GM21515 (cell line): ENCODE measurements around the gene SLC13A5.

Source experiments
- ATAC-seq: cut with Tn5 transposase; IDR thresholded peaks from one replicate; pipeline ENCODE4 v1.9.1; 2021; ENCODE audit not compliant: unreplicated experiment

SLC13A5 gene

DNA sequence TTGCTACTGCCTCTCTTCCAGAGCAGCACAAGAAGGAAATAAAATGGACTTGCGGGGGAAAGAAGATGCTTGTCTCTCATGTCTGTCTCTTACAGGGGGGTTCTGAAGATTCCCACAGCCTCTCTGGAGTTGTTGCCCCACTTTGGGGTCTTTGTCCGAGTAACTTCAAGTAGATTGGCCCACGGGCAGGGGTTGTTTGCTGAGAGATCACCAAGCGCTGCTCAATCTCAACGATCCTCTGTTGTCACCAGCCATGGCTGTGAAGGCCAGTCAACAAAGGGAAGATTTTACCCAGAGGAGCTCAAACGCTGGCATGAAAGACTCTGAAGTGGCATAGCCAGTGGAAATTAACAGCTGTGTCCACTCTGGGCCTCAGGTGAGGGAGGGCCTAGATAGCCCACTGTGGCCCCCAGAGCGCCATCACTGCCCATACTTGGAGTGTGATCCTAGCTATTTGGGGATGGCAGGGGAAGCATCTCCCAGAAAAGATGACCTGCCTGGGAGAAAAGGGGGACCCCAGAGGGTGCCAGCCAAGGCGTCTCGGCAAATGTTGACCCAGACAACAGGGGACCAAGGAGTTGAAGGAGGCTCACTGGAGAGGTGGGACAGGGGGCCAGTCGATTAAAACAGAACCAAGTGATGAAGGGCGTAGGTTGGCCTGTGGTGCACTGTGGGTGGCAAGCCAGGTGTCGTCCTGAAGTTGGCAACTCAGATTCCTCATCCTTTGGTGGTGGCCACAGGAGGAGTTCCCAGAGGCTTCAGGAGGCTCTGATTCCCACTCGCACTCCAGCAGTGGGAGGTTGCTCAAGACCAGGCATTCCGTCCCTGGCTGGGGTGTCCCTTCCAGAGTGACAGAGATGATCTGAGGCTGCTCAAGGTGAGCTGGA, 28.0 kb downstream of the SLC13A5 start:
- ATAC-seq = no peak

DNA sequence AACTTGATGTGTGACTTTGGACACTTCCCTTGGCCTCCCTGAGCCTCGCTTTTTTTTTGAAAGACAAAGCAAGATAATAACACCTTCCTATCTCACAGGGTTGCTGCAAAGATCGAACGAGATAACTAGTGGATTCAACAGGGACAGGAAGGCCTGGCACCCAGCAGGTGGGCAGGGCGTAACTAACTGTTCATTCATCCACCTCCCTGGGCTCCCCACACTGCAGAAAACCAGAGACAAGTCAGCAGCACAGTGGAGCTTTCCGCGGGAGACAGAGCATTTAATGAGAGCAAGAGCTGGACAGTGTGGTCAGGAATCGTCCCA, 28.7 kb downstream of the SLC13A5 start:
- ATAC-seq = no peak

DNA sequence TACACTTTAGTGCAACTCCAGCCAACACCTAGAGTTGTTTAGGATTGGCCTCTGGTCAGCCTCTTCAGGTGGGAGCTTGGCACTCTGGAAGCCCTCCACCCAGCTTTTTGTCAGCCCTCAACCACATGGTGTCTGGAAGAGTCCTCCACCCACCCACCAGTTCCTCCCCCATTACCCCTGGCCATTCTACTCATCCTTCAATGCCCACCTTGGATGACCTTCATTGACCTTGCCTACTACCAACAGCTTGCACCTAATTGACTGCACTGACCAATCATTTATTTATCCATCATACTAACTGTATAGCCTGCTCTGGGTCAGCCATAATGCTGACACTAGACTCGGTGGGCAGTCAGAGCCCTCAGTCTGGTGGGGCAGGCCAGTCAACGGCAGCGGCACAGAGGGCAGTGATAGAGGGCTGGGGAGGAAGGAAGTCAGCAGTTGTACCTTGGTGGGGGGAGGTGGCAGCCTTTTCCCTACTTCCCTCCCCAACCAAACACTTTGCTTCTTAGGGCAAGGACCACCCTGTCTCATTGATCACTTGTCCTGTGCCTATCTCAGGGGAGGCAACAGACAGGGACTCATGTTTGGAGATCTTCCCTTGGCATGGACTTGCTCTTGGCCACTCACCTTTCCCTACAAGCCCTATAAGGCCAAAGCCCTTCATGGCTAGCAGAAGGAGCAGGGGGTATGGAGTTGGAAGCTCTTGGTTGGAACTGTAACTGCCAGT, 29.3 kb downstream of the SLC13A5 start:
- no peak for ATAC-seq

DNA sequence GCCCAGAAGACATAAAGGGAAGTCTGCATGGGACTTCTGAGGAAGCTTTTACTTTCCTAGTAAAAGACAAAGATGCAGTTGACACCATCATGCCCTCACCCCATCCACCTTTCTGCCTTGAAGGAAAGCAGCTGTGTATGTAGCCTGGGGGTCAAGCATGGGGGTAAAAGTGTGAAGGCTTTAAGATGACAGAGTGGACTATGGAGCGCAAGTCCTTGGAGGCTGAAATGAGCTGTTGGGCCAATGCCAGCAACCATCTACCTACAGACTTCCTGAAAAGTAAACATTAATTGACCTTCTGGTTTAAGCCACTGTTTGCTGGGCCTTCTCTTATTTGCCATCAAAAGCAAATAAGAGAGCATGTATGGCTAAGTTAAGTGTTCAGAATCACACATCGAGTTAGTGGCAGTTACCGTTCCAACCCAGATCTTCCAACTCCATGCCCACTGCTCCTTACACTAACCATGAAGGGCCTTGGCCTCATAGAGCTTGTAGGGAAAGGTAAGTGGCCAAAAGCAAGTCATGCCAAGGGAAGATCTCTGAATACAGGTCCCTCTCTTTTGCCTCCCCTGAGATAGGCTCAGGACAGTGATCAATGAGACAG, 30.0 kb downstream of the SLC13A5 start:
- no peak for ATAC-seq

DNA sequence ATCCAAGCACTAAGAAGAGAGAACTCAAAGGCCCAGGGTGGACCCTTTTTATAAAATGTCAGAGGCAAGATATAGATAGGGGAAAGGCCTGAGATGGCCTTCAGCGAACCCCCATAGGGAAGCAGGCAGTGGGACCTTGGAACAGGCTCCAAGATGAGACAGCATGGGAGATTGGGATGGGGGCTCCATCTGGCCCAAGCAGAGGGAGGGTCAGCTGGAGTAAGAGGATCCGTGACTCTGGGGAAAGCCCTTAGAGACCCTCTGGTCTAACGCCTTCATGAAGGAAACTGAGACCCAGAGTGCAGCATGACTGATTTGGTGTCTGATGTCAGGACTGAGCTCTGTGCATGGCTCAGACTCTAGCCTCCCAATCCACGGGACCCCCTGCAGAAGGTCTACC, 30.8 kb downstream of the SLC13A5 start:
- no peak for ATAC-seq

DNA sequence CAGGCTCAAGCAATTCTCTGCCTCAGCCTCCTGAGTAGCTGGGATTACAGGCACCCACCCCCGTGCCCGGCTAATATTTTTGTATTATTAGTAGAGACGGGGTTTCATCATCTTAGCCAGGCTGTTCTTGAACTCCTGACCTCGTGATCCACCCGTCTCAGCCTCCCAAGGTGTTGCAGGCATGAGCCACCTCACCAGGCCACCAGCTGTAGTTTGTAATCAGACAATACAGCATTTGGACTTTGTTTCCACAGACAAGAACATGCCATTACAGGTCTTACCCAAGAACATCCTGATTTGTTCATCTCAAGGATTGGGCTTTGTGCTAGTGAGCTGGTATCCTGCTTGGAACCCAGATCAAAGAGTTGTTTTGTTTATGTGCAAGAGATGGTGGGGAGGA, 31.5 kb downstream of the SLC13A5 start:
- ATAC-seq = no peak

DNA sequence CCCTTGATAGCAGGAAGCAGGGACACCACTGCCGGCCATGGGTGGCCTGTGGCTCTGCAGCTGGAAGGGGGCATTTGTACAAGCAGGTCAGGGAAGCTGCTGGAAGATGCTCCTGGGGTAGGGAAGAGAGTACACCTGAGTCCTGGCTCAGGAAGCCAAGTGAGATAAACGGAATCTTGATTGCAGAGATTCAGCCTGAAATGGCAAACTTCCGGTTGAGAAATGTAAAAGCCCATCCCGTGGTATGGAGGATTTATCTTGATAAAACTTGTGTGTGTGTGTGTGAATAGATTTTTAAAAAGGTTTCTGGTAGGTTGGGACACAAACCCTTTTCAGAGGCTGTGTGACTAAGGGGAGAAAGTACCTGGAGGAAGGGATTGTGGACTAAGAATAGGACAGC, 32.0 kb downstream of the SLC13A5 start:
- no peak for ATAC-seq

DNA sequence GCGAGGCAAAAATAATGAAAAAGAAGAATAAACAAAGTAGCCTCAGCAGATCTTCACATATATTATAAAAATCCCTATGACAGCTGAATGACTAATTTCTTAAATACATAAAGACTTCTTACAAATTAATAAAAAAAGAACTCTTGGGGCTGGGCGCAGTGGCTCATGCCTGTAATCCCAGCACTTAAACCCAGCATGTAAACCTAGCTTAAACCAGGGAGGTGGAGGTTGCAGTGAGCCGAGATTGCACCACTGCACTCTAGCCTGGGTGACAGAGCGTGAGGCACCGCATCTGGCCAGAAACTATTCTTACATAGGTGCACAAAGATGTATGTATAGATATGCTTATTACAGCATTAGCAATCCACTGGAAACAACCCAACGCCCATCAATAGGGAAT, 33.9 kb downstream of the SLC13A5 start:
- no peak for ATAC-seq

DNA sequence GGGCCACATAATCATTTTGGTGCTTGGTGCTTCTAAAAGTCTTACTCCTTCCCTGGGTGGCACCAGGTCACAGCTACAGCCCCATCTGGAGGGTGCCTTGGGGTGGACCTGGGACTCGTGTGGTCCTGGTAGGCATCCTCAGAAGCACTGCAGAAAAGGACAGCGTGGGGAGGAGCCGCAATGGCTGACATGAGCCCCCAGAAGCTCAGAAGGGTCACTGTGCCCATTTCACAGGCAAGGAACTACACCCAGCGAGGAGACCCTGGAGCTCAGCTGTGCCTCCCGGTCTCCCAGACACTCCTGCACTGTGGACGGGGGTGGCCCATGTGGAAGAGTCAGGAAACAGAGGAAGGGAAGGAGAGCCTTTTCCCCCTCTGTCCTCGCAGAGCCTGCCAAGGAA, 35.2 kb downstream of the SLC13A5 start:
- ATAC-seq = no peak

DNA sequence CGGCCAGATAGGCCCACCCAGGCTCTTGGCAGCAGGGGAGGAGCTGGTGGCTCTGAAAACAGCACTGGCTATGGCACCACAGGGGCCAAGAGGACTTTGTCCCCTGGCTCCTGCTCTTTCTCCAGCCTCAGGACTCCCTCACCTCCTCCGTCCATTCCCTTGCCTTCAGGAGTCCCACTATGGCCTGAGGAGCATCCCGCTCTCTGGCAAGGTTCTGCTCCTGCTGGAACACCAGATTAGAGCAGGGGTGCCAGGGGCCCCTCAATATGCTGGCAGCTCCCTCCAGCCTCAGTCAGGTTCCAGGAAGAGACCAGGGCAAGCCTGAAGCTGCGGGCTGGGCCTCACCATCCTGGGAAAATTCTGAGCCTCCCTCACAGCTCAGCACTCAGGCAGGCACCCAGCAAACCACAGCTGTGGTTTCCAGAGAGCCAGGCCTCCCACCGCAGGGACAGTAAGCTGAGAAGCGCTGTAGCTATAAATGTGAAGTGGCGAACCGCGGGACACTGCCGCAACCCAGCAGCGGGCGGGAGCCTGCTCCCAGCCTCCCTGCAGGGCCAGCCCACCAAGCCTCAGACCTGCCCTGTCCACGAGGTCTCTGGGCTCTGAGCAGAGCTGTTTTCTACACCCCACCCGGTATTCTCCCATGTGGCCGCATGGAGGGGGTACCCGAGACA, 35.9 kb downstream of the SLC13A5 start:
- no peak for ATAC-seq

DNA sequence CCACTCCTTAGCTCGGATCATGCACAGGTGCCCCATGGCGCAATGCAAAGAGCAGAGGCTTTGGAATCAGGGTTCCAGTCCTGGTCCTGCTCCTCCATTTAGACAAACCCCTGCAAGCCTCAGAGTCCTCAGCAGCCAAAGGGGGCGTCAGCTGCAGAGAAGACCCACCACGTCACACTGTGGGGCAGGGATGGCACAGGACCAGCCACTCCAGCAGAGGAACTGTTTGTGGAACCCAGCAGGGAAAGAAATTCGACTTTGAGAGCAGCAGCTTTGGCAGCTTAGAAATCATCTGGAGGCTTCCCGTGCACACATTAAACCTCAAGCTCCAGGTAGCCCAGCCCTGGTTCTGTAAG, 36.4 kb downstream of the SLC13A5 start:
- no peak for ATAC-seq

DNA sequence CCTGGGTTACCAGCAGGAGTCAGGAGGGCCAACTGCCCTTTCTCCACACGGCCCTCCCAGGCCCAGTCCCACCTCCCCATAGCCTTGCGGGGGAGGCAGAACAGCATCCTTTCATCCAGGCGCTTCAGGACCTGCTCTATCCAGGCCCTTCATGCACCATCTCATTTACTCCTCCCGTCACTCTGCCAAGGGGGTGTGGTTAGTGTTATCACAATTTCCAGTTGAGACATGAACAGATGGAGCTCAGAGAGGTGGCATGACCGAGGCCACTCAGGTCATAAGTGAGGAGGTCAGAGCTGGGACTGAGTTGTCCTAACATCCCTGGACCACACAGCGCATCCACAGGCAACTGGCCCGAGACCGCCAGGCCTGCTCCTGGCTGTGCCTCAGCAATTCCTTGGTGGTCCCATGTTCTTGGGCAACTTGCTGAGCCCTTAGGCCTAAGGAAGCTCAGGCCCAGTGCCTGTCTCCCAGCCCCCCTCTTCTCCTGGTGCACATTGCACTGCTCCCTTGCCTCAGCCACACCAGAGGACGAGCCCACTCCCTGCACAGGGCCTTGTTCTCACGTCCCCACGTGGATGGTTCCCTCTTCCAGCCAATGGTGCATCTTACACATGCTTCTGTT, 37.9 kb downstream of the SLC13A5 start:
- ATAC-seq = no peak

DNA sequence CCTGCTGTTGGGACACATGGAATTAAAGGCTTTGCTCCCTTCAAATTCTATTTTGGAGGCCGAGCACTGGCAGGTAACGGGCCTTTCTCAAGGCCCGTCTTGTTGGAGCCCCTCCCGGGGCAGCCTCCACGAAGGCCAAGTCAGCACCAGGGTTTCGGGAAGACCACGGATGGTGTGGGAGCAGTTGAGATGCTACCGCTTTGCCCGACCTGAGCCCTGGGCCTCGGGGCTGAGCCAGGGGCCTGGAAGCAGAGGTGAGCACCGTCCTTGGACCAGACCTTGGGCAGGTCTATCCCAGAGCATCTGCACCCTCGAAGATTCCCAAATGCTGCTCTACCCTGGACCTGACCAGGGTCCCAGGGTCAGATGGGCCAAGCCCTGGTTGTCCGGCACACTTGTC, 38.6 kb downstream of the SLC13A5 start:
- ATAC-seq = no peak

DNA sequence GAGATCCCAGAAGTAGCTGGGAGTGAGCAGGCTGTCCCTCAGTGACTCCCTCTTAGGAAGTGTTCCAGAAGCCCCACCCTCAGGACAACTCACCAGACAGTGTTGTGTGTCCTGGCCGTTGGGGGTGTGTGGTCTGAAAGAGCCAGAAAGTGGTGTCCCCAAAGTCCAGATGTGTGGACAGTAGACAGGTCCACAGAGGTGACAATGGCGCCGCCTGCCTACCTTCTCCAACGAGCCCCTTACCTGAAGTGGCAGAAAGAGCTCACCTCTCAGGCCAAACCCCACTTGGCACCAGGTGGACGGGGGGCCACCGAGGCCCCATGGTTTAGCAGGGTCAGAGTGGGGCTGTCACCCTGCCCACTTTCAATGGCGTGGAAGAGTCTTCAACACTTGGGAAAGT, 41.7 kb downstream of the SLC13A5 start:
- ATAC-seq = no peak

DNA sequence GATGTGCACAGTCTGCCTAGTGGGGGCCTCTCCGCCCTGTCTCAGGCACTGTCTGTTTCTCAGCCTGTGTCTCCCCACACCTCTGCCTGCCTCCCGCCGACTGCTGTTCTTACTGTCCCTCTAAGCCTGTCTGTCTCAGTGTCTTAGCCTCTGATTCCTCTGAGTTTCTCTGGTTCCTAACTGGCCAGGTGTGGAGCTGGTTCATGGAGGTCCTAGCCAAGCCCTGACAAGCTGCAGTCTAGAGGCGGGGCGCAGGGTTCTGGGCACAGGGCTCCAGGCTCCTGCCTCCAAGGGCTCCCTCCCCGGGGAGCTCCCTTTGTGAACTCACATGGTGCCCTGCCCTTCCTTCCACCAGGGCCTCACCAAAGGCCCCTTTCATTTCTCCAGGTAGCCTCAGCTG, 42.2 kb downstream of the SLC13A5 start:
- no peak for ATAC-seq

DNA sequence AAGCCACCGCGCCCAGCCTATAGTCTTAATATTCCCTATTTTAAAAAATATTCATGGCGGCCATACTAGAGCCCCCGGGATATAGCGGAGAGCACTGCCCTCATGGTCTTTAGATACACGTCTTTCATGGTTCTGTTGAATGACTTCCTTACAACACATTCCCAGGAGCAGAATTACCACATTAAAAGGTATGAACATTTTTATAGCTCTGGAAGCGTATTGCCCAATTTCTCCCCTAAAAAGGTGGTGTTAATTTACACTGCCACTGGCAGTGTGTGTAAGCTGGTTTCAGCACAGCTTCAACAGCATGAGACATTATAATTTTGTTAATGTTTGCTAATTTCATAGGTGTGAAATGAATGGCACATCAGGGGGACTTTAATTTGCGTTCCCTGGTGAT, 42.6 kb downstream of the SLC13A5 start:
- ATAC-seq = no peak

DNA sequence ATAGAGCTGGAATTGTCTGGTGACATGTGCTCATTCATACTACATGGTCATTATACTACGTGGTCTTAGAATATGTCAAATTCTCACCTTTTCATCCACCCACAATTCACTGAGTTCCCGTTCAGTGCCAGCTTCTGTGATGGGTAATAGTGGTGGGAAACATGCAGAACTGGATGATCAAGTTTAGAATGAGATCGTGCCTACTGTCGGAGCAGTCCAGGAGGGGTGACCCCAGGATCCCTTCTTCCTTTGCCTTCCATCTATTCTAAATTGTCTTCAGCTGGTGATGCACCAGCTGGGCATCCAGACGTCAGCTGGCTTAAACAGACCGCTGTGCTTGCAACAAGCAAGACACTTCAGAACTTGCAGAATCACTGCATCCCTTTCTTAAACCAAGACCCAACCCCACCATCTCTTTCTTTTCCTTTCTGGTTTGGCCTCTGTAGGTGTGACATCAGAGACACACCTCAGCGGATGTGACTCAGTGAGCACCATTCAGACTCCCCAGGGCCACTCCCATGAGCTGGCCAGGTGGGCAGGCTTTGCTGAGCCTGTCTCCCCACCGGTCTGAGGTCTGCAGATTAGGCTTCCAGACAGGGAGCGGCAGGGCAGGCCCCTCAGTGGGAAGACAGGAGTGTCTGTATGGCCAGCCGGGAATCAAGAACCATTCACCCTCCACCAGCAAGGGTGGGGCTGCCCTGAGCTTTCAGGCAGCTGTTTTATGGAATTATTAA, 43.5 kb downstream of the SLC13A5 start:
- ATAC-seq = no peak

DNA sequence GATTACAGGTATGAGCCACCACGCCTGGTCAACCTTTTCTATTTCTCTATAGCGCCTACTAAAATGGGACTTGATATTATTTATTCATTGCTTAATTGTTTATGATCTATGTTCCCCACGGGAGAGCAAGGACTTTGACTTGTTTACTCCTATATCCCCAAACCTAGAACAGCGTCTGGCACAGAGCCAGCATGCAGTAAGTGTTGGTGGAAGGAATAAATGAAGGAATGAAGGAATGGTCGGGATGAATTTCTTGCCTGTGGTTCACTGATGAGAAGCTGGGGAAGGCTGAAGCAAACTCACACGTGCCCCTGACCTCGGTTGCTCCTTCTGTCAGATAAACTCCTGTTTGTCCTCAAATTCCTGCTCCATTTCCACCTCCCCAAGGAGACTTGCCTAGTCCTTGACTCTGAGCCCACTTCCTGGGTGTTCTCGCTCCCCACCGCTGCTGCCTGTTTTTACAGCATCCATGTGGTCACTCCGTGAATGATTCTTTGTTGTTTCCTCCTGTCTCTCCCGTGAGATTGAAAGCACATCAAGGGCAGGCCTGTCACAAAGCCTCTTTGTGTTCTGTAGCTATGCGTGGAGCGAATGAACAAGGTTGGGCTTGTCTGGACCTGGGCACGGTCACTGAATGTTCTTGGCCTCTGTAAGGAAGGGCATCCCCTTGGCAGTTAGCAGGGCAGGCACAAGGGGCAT, 44.3 kb downstream of the SLC13A5 start:
- no peak for ATAC-seq

DNA sequence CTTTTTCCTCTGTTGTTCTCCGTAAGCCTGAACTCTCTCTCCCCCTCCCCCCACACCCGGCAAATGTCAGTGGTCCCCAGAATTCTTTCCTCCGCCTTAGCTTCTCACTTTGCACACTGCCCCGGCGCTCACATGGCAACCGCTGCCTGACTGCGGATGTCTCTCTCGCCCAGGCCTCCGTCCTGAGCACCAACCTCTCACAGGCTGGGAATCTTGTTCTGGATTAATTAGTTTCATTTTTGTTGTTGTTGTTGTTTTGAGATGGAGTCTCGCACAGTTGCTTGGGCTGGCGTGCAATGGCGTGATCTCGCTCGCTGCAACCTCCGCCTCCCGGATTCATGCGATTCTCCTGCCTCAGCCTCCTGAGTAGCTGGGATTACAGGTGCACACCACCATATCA, 45.0 kb downstream of the SLC13A5 start:
- ATAC-seq = no peak

DNA sequence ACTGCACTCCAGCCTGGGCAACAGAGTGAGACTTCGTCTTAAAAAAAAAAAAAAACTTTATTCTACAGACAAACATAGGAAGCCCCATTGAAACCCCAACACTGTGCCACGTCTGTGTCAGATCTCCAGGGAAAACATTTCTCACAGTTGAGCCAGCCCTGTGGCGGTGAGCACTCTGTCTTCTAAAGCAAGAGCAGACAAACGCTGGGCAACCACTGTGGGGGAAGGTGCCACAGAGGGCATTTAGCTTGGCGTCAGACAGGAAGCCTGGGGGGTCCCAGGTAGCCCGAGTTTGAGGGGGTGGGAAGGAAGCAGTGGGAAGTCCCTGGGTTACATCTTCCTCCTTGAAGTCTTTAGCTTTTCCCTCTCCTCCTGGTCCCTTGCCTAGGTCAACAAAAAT, 45.7 kb downstream of the SLC13A5 start:
- no peak for ATAC-seq
